ENCODE data around the gene HIVEP1.
"Not testable (repeated sequence)": the region's sequence is repeated elsewhere in the genome, so short reads cannot be mapped to it uniquely, and the experiment has no call there.

Gene HIVEP1

DNA sequence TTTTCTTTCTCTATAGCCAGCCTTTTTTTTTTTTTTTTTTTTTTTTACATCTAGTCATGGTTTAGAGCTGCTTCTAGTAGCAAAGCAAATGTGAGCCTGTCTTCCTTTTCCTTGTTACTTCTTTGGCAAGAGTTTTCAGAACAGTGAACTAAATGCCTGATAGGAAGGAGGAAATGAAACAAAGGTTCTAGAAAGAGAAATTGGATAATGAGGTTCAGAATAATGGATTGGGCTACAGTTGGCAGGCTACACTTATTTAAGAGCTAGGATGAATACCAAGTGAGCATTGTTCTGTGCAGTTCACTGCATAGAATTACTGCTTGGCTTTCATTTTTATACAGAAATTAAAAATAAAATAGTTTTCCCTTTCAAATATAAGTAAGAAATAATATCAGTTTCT is 78.6 kb downstream of the HIVEP1 start:
- no peak for DNase-seq (ENCODE audit: low read depth)

DNA sequence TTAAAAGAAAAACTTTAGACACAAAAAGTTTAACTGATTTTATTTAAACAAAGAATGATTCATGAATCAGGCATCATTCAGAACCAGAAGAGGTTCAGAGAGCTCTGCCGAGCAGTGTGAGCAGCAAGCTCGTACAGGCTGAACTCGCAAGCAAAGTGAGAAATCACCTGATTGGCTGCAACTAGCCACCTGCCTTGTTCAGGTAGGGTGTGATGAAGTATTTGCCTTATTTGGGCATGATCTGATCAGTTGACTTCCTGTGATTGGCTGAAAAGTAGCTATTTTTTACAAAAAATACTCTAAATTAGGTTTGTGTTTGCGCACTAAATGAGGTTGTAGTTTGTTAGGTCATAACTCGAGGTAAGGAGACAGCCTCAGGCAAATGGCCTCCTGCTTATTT is 80.7 kb downstream of the HIVEP1 start:
- DNase-seq (ENCODE audit: low read depth) = no peak

DNA sequence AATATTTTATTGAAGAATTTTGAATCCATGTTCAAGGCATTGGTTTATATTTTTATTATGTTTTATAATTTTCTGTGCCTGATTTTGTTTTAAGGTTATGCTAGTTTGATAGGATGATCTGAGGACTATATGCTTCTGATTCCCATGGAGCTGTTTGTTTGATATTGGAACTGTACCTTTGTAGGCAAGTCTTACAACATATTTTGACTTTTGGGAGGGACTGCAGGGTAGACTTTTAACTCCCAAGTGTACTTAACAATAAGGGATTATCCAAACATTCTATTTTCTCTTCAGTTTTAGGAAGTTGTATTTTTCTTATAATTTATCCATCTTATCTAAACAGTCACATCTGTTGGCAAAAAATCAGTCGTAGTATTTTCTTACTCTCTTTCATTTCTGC is 82.6 kb downstream of the HIVEP1 start:
- no peak for DNase-seq (ENCODE audit: low read depth)

DNA sequence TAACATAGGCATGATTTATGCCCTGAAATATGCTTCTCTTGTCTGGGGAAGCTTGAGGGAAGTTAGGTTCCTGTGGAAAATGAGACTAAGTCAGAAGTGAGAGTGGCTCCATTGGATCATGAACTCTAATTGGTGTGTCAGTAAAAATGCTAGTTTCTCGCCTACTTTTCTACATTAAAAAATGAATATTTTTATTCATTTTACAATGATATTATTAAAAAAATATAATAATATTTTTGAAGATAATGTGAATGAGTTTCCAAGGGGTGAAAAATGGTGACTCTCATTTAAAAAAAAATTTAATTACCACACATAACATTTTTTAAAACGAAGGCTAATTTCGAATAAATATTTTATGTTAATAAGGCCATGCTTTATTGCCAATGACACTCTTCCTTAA is 84.2 kb downstream of the HIVEP1 start:
- no peak for DNase-seq (ENCODE audit: low read depth)

DNA sequence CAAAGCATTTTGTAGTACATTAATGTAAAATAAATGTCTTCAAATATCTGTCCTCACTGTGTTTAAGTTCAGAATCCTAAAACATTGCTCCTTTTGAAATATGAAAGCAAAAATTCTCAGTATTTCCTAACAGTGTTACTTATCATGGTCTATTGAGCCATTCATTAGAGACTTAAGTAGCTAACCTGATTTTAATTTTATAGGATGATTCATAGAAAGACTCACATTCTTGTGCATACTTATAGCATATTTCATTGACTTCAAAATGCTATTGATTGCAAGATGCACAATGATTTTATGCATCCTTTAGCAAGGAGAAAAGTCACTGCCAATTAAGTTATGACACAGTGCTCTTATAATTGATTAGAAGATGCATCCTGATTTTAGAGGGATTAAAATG is 85.7 kb downstream of the HIVEP1 start:
- DNase-seq (ENCODE audit: low read depth) = no peak

DNA sequence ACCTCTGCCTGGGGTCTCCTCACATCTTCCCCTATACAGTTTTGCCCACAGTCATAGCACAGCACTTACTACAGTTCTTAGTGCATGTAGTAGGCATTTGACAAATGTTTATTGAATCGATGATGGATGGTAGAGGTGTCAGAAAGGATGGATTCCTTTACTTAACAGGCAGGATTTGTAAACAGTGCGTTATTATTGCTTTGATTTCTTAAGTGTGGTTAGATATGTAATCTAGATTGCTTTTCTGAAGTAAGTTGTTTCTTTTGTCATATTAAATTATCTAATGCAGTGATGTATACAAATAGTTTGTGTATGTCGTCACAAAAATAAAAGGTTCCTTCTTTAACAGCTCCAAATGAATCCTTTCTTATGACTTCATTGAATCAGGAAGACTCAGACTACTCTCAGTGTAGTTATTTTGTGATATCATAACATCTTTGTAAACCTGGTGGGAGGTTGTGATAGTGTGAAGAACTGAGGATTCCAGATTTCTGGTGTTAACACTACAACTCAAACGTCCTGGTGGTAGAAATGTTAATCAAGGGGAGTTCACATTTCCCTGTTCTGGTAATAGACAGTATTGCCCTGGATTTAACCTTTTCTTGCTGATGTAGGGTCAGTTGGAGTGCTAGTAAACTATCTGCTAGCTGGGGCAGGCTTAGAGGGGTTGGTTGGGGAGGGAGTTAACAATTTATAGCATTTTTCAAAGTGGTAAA is 87.7 kb downstream of the HIVEP1 start:
- DNase-seq (ENCODE audit: low read depth) = no peak

DNA sequence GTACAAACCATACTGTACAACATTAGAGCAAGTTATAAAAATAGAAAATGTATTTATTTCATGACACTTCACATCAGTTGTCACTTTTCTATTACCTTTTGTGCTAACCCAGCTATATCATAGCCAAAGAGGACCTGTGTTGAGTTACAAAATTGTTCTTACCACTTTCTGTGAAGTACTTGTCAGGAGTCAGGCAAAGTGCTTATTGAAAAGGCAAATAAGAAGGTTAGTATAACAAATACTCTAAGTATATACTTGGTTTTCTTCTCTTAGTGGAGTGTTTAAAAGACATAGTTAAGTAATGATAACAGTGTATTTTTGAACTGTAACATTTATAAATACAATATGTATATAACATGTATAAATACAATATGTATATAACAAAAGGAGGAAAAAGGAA is 88.9 kb downstream of the HIVEP1 start:
- no peak for DNase-seq (ENCODE audit: low read depth)

DNA sequence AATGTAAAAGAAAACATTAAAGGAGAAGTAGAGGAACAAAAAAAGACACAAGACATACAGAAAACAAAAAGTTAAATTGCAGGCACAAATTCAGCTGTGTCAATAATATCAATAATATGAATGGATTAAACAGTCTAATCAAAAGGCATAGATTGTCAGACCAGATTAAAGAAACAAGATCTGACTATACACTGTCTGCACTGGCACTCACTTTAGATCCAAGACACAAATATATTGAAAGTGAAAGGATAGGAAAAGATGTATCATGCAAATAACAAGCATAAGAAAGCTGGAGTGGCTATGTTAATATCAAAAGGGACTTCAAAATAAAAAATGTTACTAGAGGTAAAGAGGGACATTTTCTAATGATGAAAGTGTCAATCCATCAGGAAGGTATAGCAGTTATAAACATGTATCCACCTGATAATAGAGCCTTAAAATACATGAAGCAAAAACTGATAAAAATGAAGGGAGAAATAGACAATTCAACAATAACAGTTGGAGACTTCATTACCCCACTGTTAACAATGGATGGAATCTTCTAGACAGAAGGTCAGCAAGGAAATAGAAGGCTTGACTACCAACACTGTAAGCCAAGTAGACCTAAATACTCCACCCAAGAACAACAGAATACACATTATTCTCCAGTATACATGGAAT is 89.7 kb downstream of the HIVEP1 start:
- DNase-seq (ENCODE audit: low read depth) = no peak

DNA sequence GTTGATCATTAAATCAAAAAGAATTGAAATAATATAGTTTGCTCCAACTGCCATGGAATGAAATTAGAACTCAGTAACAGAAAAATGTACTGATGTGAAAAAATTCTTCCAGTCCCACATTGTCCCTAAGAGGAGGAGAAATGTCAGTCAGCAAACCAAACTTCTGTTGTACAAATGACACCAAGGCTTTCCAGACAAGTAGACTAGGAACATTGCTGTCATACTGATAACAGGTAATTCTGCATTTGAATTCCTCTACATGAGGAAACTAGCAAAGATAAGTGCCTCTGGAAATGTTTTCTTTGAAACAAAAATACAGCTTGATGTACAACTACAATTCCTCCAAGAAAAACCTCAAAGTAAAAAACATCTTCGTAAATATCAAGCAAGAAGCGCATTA is 90.2 kb downstream of the HIVEP1 start:
- no peak for DNase-seq (ENCODE audit: low read depth)

DNA sequence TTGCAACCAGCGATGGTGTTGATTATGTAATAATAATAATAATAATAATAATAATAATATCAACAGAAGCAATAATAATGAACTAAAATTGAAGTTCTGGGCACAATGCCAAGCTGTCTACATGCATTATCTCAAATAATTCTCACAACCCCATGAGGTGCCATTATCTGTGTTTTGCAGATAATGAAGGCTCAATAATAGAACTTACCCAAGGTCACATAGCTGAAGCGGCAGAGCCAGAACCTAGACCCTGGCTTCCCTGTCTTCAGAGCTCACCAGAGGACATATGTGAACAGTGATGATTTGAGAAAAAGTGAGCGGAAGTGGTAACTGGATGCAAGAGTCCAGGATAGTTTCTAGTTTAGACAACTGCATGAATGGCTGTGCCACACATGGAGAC is 91.0 kb downstream of the HIVEP1 start:
- no peak for DNase-seq (ENCODE audit: low read depth)

DNA sequence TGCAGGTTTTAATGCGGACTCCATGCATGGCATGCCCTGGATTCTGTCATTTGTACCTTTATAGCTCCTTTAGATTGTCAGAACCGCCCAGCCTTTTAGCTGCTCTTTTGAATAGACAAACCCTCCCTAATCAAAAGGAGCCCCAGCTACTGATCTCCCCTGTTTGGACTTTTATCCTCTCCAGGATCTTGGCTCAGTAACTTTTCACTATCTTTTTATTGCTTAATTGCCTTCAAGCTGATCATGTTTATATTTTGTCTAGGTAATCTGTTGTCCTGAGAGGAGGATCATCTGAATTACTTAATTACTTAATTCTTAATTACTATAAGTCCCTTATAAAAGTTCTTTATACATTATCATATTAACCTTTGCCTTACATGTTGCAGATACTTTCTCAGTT is 93.2 kb downstream of the HIVEP1 start:
- no peak for DNase-seq (ENCODE audit: low read depth)

DNA sequence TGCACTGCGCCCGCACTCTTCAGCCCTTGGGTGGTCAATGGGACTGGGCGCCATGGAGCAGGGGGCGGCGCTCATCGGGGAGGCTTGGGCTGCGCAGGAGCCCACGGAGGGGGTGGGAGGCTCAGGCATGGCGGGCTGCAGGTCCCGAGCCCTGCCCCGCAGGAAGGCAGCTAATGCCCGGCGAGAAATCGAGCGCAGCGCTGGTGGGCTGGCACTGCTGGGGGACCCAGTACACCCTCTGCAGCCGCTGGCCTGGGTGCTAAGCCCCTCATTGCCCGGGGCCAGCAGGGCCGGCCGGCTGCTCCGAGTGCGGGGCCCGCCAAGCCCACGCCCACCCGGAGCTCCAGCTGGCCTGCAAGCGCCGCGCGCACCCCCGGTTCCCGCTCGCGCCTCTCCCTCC is 96.3 kb downstream of the HIVEP1 start:
- not testable (repeated sequence) for DNase-seq (ENCODE audit: low read depth)

DNA sequence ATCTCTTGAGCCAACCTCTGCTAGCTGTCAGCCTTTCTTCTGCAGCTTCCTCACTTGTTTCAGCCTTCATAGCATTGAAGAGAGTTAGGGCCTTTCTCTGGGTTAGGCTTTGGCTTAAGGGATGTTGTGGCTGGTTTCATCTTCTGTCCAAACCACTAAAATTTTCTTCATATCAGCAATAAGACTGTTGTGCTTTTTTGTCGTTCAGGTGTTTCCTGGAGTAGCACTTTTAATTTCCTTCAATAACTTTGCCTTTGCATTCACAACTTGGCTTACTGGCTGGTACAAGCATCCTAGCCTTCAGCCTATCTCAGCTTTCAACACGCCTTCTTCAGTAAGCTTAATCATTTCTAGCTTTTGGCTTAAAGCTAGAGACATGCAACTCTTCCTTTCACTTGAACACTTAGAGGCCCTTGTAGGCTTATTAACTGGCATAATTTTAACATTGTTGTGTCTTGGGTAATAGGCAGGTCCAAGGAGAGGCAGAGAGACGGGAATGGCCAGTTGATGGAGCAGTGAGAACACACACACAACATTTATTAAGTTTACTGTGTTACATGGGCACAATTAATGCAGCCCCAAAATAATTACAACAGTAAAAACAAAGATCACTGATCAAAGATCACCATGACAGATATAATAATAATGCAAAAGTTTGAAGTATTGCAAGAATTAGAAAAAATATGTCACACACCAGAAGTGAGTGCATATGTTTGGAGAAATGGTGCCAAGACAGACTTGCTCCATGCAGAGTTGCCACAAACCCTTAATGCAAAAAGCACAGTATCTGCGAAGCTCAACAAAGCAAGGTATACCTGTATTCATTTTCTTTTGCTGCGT is 98.6 kb downstream of the HIVEP1 start:
- DNase-seq (ENCODE audit: low read depth) = no peak

DNA sequence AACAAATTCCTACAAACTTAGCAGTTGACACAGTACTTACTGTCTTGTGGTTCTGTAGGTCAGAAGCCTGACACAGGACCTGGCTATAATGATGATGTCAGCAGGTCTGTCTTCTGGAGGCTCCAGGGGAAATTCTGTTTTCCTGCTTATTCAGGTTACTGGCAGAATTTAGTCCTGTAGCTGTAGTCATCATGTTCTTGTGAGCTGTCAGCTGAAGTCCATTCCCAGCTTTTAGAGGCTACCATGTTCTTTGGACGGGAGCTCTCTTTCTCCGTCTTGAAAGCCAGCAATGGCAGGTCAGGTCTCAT is 99.2 kb downstream of the HIVEP1 start:
- DNase-seq (ENCODE audit: low read depth) = no peak

DNA sequence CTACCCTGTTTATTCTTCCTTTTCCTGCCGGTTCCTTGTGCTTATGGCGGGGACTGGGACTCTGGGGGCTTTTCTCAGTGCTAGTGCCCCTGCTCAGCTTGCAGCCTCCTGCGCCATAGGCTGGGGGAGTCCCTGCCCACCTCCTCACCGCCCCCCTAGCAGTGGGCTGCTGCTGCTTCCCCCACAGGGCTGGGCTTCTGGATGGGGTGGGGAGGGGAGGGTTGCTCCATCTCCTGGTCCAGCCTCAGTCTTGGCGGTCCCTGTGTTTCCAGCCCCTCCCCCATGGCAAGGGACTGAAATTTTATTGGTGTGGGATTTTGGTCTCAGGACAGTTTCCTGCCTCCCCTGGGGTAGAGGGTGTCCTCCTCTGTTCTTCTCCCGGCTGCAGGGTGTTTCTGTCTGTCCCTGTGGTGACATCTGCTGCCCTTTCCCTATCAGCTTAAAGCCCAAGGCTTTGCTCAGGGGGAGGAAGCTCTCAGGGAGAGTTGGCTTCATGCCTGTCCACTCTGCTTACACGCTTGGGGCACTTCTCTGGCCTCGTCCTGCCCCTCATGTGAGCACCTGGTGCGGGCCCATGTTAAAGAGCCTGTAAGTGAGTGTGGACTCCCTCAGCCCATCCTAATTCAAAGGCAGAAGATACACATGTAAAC is 100.6 kb downstream of the HIVEP1 start:
- no peak for DNase-seq (ENCODE audit: low read depth)

DNA sequence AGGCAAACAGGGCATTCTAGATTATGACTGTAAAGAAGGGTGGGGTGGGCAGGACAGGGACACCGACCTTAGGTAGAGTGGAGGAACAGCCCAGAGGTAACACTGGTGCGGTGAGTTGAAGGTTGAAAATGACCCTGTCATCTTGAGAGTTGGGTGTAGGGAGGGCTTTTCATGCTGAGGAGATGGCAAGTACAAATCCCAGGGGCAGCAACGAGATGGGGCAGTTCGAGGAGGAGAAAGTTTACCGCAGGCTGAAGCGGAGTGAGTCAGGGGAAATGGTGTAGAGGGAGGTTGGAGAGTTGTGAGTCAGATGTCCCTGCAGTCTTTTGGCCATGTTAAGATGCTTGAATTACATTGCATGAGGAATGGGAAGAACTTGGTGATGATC is 101.1 kb downstream of the HIVEP1 start:
- no peak for DNase-seq (ENCODE audit: low read depth)

DNA sequence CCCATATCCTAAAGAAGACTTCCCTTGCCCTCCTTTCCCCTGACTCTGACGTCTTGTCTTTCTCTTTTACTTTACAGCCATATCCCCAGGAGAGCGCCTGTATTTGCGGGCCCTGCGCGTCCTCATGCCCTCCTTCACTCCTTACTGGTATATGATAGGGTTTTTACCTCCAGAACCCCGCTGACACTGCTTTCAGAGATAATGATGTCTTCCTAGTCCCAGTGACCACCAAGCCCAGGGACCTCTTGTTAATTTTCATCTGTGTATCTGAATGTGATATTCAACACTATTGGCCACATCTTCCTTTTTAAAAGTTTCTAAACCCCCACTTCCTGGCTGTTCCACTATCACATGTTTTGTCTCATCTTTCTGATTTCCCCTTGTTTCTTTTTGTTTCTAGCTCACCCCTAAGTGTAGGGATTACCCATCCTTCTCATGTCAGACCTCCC is 102.0 kb downstream of the HIVEP1 start:
- no peak for DNase-seq (ENCODE audit: low read depth)

DNA sequence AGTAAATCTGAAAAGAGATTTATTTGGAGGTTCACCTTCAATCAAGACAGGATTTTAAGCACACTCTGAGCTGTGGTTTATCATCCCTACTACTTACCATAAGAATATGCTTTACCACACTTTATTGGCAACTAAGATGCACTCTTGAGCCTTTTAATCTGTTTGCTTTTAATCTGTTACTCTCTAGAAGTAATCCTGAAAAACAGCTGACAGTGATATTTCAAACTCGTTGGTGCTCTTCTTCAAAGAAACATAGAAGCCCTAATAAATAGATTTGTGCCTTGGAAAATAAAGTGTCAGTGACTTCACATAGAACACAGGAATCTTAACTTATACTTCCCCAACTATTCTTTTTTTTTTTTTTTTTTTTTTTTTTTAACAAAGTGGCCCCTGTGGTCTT is 102.9 kb downstream of the HIVEP1 start:
- DNase-seq (ENCODE audit: low read depth) = no peak

DNA sequence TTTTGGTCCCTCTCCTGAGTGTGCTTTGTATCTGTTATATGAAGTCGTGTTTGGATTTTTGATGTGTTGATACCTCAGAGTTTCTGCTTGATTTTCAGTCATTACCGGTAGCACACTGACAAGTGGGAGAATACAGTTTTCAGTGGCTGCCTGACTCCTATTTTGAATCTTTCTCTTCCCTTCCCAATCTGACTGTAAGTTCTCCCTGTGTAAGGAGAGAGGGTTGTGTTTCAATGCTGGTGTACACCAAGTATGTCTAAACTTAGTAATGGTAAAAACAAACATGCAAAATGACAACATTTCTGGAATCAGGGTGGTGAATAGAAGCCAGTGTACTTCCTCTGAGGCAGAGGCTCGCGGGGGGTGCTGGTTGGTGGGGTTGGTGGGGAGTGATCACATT is 103.4 kb downstream of the HIVEP1 start:
- DNase-seq (ENCODE audit: low read depth) = no peak

DNA sequence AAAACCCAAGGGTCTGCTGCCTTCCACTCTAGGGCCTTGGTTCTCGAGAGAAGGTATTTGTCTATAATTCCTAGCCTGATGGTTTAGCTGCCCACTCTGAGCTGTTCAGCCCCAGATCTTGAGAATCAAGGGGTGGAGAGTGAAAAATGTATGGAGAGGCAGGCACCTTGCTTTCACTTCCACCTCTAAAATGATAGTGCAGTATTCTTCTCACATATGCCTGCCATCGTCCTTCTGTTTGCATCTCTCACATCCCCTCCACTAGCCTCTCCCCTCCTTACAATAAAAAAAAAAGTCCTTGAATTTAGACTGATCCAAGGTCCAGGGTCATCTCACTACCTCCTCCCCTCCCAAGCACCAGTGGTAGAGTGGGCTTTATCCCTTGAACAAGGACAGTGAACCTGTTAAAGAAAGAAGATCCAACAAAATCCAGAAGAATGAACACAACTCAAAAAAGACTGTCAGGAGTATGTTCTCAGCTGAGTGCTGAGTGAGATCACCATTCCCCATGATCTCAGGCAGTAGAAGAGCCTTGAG is 104.2 kb downstream of the HIVEP1 start:
- DNase-seq (ENCODE audit: low read depth) = no peak

DNA sequence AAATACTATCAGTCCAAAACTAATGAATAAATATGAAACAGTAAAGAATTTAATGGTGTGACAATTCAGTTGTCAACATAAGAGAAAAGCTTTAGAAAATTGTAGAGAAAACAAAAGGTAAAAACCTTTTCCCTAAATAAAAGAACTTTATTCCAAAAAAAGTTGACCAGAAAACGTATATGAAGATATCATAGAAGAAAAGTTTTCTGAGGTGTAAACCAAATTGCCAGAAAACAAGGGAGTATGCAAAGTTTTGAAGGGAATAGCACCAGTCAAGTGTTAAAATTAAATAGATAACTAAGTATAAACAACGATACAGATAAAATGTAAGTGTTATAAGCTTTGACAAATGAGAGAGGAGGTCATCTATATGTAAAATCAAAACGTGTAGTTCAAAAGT is 104.9 kb downstream of the HIVEP1 start:
- no peak for DNase-seq (ENCODE audit: low read depth)

DNA sequence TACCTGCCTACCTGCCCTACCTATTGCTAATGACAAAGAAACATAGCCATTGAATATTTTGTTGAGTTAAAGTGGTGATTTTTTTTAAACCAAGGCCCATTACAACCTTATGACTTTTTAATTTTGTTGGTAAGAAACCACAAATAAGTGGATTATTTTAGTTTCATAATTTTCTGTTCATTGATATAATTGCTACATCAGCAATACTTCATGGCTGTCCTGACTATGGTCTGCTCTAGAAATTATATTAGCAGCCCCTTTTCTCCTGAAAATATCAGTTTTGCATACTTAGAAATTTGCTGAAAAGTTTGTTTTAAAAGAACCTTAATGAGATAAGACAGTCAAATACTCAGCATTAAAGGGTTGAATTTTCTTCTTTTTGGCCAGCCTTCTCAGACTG is 106.5 kb downstream of the HIVEP1 start:
- DNase-seq (ENCODE audit: low read depth) = no peak

Data from GM04504 (cell line).